ENCODE measurements around the gene TIGD3. TPM values are rescaled to one million over a fixed set of nuclear protein-coding genes. Genes with fewer than 3 reads are reported as not detected.

TIGD3 gene
- total RNA-seq, 1 donor from 2014 or later = 0.20 TPM

GRCh38 chr11:65309006-65309405 is 45.5 kb upstream of the TIGD3 start:
- no peak overlapping the region for H3K4me3 Mint-ChIP-seq (ENCODE audit: unreplicated experiment)
- Histone ChIP-seq H3K9ac (ENCODE audit: low read length) (no peak overlapping the region), H3K4me2 (ENCODE audit: low read length) (no peak overlapping the region), H3K27ac (ENCODE audit: low read depth, low read length) (no peak overlapping the region), H3K36me3 (ENCODE audit: insufficient read depth, low read length) (no peaks in the 10 kb centered on the region), H3K9me3 (ENCODE audit: insufficient read depth, low read depth, low read length) (no peaks in the 10 kb centered on the region), H3K27me3 (ENCODE audit: insufficient read depth, low read length) (no peaks in the 10 kb centered on the region), H2AFZ (ENCODE audit: low read depth, low read length) (no peak overlapping the region), H4K20me1 (ENCODE audit: insufficient read depth, low read length) (peaks cover 6% of the 10 kb centered on the region), H3K79me2 (ENCODE audit: insufficient read depth, low read length) (peaks cover 2% of the 10 kb centered on the region), H3K4me1 (ENCODE audit: insufficient read depth, low read length) (peaks cover 16% of the 10 kb centered on the region), H3K4me3 (ENCODE audit: insufficient read depth, low read depth, low read length) (no peak overlapping the region)
- DNase-seq (ENCODE audit: low read depth) = no peak
- no peaks in the 10 kb centered on the region for H3K27me3 Mint-ChIP-seq (ENCODE audit: low read depth, unreplicated experiment)
- no peak overlapping the region for H3K27ac Mint-ChIP-seq (ENCODE audit: unreplicated experiment)
- no peaks in the 10 kb centered on the region for H3K9me3 Mint-ChIP-seq (ENCODE audit: unreplicated experiment)
- no peak for FAIRE-seq
- H3K36me3 Mint-ChIP-seq (ENCODE audit: low read depth, unreplicated experiment) = peaks cover 3% of the 10 kb centered on the region
- peaks cover 15% of the 10 kb centered on the region for H3K4me1 Mint-ChIP-seq (ENCODE audit: low read depth, unreplicated experiment)
- TF ChIP-seq EZH2 (IDR thresholded peaks at IDR 0.05; ENCODE audit: insufficient read depth, low read length) (no peak), CTCF (IDR thresholded peaks at IDR 0.05; ENCODE audit: insufficient read depth, low read depth, low read length) (no peak)

- H3K27ac Mint-ChIP-seq (ENCODE audit: unreplicated experiment) = no peak overlapping the region
- H3K79me2 ChIP-seq (ENCODE audit: insufficient read depth, low read length) = peaks cover 4% of the 10 kb centered on the region
- no peak overlapping the region for H3K4me3 Mint-ChIP-seq (ENCODE audit: unreplicated experiment)
- no peak overlapping the region for H3K27ac ChIP-seq (ENCODE audit: low read depth, low read length)
- no peak for FAIRE-seq
- H2AFZ ChIP-seq (ENCODE audit: low read depth, low read length) = no peak overlapping the region
- no peak overlapping the region for H3K4me3 ChIP-seq (ENCODE audit: insufficient read depth, low read depth, low read length)
- H3K9me3 Mint-ChIP-seq (ENCODE audit: unreplicated experiment) = no peaks in the 10 kb centered on the region
- no peaks in the 10 kb centered on the region for H3K27me3 ChIP-seq (ENCODE audit: insufficient read depth, low read length)
- no peaks in the 10 kb centered on the region for H3K27me3 Mint-ChIP-seq (ENCODE audit: low read depth, unreplicated experiment)
- H3K4me1 ChIP-seq (ENCODE audit: insufficient read depth, low read length) = peaks cover 20% of the 10 kb centered on the region
- no peaks in the 10 kb centered on the region for H3K36me3 ChIP-seq (ENCODE audit: insufficient read depth, low read length)
- TF ChIP-seq EZH2 (IDR thresholded peaks at IDR 0.05; ENCODE audit: insufficient read depth, low read length) = no peak
- no peak for TF ChIP-seq CTCF (IDR thresholded peaks at IDR 0.05; ENCODE audit: insufficient read depth, low read depth, low read length)
- H3K36me3 Mint-ChIP-seq (ENCODE audit: low read depth, unreplicated experiment) = peaks cover 3% of the 10 kb centered on the region
- H4K20me1 ChIP-seq (ENCODE audit: insufficient read depth, low read length) = peaks cover 6% of the 10 kb centered on the region
- peaks cover 17% of the 10 kb centered on the region for H3K4me1 Mint-ChIP-seq (ENCODE audit: low read depth, unreplicated experiment)
- DNase-seq (ENCODE audit: low read depth) = no peak
- H3K4me2 ChIP-seq (ENCODE audit: low read length) = peak overlapping the region; percentile 43
- H3K9me3 ChIP-seq (ENCODE audit: insufficient read depth, low read depth, low read length) = no peaks in the 10 kb centered on the region
- no peak overlapping the region for H3K9ac ChIP-seq (ENCODE audit: low read length)
Observed at GRCh38 chr11:65310215-65310614, 44.3 kb upstream of the TIGD3 start.

- FAIRE-seq (no peak), DNase-seq (ENCODE audit: low read depth) (peak; percentile 50)
- Histone ChIP-seq H3K9me3 (ENCODE audit: insufficient read depth, low read depth, low read length) (no peaks in the 10 kb centered on the region), H3K27ac (ENCODE audit: low read depth, low read length) (no peak overlapping the region), H3K79me2 (ENCODE audit: insufficient read depth, low read length) (peaks cover 10% of the 10 kb centered on the region), H3K9ac (ENCODE audit: low read length) (no peak overlapping the region), H3K36me3 (ENCODE audit: insufficient read depth, low read length) (no peaks in the 10 kb centered on the region), H3K27me3 (ENCODE audit: insufficient read depth, low read length) (no peaks in the 10 kb centered on the region), H4K20me1 (ENCODE audit: insufficient read depth, low read length) (peaks cover 7% of the 10 kb centered on the region), H2AFZ (ENCODE audit: low read depth, low read length) (peak overlapping the region; percentile 12), H3K4me2 (ENCODE audit: low read length) (peak overlapping the region; percentile 43), H3K4me3 (ENCODE audit: insufficient read depth, low read depth, low read length) (no peak overlapping the region), H3K4me1 (ENCODE audit: insufficient read depth, low read length) (peaks cover 22% of the 10 kb centered on the region)
- peaks cover 3% of the 10 kb centered on the region for H3K36me3 Mint-ChIP-seq (ENCODE audit: low read depth, unreplicated experiment)
- peak overlapping the region; percentile 77 for H3K27ac Mint-ChIP-seq (ENCODE audit: unreplicated experiment)
- H3K27me3 Mint-ChIP-seq (ENCODE audit: low read depth, unreplicated experiment) = no peaks in the 10 kb centered on the region
- no peak for TF ChIP-seq EZH2 (IDR thresholded peaks at IDR 0.05; ENCODE audit: insufficient read depth, low read length)
- no peak for TF ChIP-seq CTCF (IDR thresholded peaks at IDR 0.05; ENCODE audit: insufficient read depth, low read depth, low read length)
- peaks cover 17% of the 10 kb centered on the region for H3K4me1 Mint-ChIP-seq (ENCODE audit: low read depth, unreplicated experiment)
- H3K4me3 Mint-ChIP-seq (ENCODE audit: unreplicated experiment) = no peak overlapping the region
- no peaks in the 10 kb centered on the region for H3K9me3 Mint-ChIP-seq (ENCODE audit: unreplicated experiment)
Observed at GRCh38 chr11:65310736-65311135, 43.8 kb upstream of the TIGD3 start.
